ENCODE measurements around the gene EZR.

The EZR gene

GRCh38 chr6:158819213-158819976, at the start of gene EZR:
TSS of gene EZR (minus strand) at chr6:158819368. CDS start at chr6:158818093, 1,275 bp downstream.
- peak; percentile 60 to 81 (median 68) for DNase-seq (ENCODE audit: low read depth in 2 of 3, low spot score in 2 of 3)

GRCh38 chr6:158868122-158868480, 48.9 kb upstream of the EZR start:
- no peak for DNase-seq (ENCODE audit: low read depth in 2 of 3, low spot score in 2 of 3)

DNA sequence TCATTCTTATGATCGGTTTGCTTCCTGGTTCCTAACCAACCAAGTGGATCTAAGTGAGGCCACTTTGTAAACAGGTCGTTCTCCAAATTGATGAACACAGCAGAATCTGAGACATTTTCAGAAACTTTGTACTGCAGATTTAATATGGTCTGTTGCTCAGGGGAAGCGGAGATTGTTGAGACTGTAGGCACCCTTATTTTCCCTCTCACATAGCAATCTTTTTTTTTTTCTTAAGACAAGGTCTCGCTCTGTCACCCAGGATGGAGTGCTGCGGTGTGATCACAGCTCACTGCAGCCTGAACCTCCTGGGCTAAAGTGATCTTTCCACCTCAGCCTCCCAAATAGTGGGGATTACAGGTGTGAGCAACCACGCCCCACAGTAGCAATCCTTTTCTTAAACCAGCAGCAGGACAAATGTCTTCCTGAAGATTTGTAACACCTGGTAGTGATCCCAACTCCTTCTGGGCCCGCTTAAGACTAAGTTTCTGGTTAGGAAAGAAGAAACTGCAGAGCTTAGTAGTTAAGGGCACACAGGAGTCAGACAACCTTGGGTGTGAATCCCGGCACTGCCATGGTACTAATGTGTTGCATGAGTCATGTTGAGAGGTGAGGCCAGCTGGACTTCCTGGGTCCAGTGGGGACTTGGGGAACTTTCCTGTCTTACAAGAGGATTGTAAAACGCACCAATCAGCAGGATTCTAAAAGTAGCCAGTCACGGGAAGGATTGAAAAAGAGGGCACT, 48.4 kb upstream of the EZR start:
- no peak for DNase-seq (ENCODE audit: low read depth in 2 of 3, low spot score in 2 of 3)

DNA sequence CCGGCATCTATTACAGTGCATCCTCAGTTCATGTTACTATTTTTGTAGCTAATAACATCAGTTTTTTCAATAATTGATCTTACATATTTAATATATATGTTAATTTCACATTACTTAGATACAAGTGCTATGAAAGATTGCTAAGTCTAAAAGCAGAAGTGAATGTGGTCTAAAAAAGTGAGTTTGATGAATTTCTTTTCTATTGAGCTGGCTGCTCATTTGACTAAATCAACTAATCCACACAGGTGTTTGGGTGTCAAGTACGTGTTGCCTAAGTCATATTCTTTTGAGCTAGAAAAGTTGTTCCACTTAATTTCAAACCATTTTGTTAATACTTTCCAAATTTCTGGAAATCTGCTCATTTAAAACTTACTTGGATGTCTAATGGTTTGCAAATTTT, 46.6 kb upstream of the EZR start:
- DNase-seq (ENCODE audit: low read depth in 2 of 3, low spot score in 2 of 3): no peak

DNA sequence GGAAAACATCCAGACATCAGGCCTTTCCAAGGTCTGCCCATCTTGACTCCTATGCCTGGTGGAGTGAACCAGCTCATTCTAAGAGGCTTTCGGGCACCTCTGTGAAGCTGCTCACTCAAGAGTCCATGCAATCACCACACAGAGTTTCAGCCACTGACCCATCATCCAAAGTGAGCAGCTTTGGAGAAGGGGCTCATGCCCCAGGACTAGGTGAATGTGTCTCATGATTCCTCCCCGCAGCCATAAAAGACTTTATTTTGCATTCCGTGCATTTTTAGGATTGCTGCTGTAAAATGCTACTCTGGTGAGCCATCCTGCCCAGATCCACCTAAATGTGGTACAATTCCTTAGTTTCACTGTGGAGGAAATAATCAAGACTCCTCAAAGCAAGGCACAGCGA, 44.5 kb upstream of the EZR start:
- DNase-seq (ENCODE audit: low read depth in 2 of 3, low spot score in 2 of 3): no peak

- DNase-seq (ENCODE audit: low read depth in 2 of 3, low spot score in 2 of 3): no peak
Observed at GRCh38 chr6:158861686-158862381, 42.7 kb upstream of the EZR start.

DNA sequence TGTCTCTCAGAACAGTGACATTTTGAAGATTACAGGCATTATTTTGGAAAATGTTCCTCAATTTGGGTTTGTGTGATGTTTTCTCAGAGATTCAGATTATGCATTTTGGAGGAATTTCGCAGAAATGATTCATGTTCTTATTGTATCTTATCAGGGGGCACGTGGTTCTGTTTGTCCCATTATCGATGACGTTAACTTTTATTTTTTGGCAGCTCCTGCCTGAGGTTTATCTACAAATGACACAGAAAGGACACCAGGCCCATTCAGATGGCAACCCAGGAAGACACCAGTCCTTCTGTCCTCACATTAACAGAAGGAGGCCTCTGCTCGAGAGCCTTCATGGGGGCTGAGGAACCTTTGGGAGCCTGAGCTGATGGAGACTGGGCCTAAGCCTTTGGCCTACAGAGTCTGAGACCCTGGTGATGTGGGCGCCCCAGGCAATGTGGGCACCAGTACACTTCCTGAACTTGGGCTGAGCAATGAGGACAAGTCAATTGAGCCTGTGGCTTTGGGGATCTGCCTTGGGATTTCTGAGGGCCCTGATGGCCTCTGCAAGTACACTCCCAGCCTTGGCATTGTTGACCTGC, 41.2 kb upstream of the EZR start:
- no peak for DNase-seq (ENCODE audit: low read depth in 2 of 3, low spot score in 2 of 3)

GRCh38 chr6:158856261-158856660, 37.1 kb upstream of the EZR start:
- DNase-seq (ENCODE audit: low read depth in 2 of 3, low spot score in 2 of 3): no peak

DNA sequence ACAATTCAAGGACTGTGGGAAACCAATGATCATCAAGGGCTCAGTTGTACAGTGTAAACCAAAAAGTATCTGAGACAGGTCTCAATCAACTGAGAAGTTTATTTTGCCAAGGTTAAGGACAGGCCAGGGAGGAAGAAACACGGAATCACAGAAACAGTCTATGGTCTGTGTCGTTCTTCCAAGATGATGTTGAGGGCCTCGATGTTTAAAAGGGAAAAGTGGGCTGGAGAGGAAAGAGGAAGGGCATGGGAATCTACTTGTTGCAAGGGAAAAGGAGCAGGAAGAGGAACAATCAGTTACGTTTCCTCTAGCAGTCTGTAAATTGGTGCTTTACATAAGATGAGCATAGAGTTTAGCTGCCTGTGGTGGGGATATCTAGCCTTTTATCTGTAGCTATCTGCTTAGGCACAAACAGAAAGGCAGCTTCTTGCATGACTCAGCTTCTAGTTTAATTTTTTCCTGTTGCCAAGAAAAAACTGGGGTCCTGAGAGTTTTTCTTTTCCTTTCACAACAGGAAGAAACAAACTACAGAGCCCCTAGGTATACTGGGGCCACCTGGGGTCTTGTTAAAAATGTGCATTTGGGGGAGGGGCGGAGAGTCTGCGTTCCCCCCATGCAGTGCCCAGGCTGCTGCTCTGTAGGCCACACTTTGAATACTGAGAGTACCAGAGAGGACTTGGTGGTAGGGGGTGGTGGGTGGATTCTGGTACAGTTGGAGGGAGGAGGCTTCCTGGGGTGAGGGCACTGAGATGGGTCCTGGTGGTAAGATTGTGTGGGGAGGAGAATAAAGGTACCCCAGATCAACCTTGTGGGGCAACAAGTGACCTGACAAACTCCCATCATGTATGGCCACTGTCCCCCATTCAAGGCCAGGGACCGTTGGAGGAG, 35.3 kb upstream of the EZR start:
- DNase-seq (ENCODE audit: low read depth in 2 of 3, low spot score in 2 of 3): no peak

GRCh38 chr6:158853880-158854213, 34.7 kb upstream of the EZR start:
- DNase-seq (ENCODE audit: low read depth in 2 of 3, low spot score in 2 of 3): no peak

GRCh38 chr6:158853072-158853879, 34.1 kb upstream of the EZR start:
- DNase-seq (ENCODE audit: low read depth in 2 of 3, low spot score in 2 of 3): peak in 2 of 3 experiments; percentile 52 to 54

DNA sequence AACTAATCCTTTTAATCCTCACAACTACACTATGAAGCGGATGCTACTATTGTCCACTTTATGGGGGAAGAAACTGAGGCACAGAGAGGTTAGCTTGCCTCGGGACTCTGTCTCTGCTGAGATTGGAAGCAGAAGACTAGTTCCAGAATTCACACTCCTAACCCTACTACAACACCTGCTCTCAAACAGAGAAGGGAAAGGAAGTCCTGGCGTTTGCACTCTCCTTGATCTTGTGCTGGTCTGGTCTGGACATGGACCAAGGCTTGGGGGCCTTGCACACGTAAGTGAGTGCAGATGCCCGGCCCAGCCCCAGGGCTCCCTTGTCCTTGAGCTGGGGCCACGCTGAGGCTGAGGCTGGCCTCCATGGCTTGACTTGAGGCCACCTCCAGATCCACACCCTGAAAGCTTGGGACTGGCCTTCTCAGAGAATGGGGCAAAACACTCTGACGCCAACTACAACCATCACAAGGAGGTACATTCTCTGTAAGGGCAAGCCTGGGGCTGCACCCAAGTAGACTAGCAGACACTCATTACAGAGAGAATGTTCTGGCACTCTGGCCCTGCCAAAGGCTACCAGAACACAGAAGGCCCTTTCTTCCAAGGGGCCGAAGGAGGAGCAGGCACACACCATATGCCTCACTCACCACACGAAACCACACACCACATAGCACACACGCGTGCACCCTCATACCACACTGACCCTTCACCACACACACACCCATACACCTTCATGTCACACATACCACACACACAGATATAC, 33.3 kb upstream of the EZR start:
- DNase-seq (ENCODE audit: low read depth in 2 of 3, low spot score in 2 of 3): no peak

- DNase-seq (ENCODE audit: low read depth in 2 of 3, low spot score in 2 of 3): no peak
Observed at GRCh38 chr6:158850807-158851115, 31.6 kb upstream of the EZR start.

DNA sequence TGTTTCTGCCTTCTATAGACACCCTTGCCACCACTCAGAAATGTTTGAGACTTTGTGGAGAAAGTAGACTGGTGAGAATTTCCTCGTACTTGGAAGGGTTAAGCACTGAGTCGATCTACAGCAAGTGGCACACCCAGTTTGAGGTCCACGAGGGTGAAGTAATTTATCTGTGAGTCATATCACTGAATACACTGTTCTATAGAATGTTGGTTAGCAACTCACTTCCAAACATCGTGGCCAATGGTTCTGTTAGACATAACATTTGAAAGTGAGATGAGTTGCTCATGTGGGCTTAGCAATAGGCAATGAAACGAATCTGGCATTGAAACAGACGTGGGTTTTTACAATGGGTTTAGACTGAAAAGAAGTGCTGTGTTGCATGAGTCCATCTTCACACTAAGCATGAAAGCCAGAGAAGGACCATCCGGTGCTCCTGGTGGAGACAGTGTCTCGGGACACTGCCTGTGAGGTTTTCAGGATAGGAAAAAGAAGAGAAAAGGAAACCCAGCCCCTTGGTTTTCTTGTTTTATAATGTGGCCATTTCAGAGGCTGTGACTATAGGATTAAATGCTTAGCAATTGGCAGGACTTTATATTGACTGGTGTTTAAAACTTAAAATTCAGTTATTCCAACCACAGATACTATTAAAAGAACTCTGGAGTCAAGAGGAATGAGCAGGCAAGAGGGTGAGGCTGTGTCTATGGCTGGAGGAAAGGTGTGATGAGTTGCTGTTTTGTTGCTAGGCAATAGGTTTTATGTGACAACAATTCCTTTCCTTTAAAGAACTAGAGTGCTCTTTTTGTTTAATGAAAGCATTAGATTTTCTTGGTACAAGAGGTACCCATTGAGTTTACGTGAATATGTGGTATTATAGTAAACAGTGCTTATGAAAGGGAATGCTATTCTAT, 31.0 kb upstream of the EZR start:
- DNase-seq (ENCODE audit: low read depth in 2 of 3, low spot score in 2 of 3): no peak

- no peak for DNase-seq (ENCODE audit: low read depth in 2 of 3, low spot score in 2 of 3)
Observed at GRCh38 chr6:158848490-158848895, 29.3 kb upstream of the EZR start.

- no peak for DNase-seq (ENCODE audit: low read depth in 2 of 3, low spot score in 2 of 3)
Observed at GRCh38 chr6:158847786-158848185, 28.6 kb upstream of the EZR start.

DNA sequence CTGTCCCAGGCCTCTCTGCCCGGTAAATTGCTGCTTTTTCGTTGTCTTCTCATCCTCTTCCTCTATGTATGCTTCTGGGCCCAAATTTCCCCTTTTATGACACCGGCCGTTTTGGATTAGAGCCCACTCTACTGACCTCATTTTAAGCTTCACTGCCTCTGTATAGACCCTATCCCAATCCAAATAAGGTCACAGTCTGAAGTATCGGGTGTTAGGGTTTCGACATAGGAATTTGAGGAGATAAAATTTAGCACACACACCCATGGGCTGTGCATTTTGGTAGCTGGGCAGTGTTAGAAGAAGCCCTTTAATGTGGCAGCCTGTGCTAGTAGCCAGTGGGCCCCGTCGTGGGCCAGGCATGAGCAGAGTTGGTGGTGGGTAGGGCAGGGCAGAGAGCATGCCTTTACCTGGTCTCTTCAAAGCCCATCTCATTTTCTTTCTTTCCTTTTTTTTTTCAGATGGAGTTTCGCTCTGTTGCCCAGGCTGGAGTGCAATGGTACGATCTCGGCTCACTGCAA, 27.9 kb upstream of the EZR start:
- DNase-seq (ENCODE audit: low read depth in 2 of 3, low spot score in 2 of 3): no peak

Data from activated CD8-positive, alpha-beta memory T cell treated with anti-CD3 and anti-CD28 coated beads for 48 hours (primary cell).